PFSK-1 (cell line): ENCODE results near the gene GREM2.

ENCODE experiments used
- FOXP2 ChIP-seq: optimal IDR thresholded peaks from 2 replicates; pipeline ENCODE3; 2011; ENCODE audit warnings: borderline replicate concordance, control low read depth, inconsistent platforms; ENCODE audit not compliant: insufficient read depth; ENCODE audit errors: extremely low read length, extremely low read depth
- POLR2AphosphoS5 ChIP-seq: IDR thresholded peaks from 2 replicates; pipeline ENCODE4 v1.6.1; 2012; ENCODE audit warnings: low read depth, mild to moderate bottlenecking, control low read depth, low read length, moderate library complexity
- SIN3A ChIP-seq: IDR thresholded peaks from 2 replicates; pipeline ENCODE4 v1.6.1; 2012; ENCODE audit warnings: mild to moderate bottlenecking, low read length, moderate library complexity, borderline replicate concordance; ENCODE audit not compliant: insufficient read depth
- TAF1 ChIP-seq: IDR thresholded peaks from 2 replicates; pipeline ENCODE4 v1.6.1; 2012; ENCODE audit warnings: low read length, control low read depth, borderline replicate concordance; ENCODE audit not compliant: insufficient read depth
- TF ChIP-seq, protein P1 (sequence below), 2 experiments: IDR thresholded peaks; 2 replicates each; pipeline versions ENCODE4 v1.6.1 to v1.8.0; 2011 to 2012; ENCODE audit warnings: low read depth in 2 of 2, low read length in 2 of 2, control low read depth in 1 of 2, inconsistent platforms in 1 of 2, mild to moderate bottlenecking in 1 of 2, moderate library complexity in 1 of 2; ENCODE audit not compliant: insufficient read depth in 1 of 2

DNA sequence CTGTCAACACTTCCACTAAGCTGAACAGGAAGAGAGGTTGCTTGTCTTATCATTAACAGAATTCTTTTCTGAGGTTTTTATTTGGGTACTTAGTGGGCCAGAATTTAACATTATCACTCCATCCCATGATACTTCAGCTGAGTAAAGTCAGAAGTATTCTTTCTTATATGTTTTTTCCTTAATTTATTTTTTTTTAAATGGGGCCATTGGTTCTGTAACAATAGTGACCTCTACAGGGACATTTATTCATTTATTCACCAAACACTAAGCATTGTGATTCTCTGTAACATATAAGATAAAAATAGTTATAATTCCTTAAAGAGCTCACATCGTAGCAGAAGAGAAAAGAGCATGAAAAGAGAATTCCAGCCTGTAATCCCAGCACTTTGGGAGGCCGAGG is 9.8 kb downstream of the GREM2 start:
- TF ChIP-seq POLR2AphosphoS5 (no peak), TAF1 (no peak), SIN3A (no peak), FOXP2 (no peak)
- TF ChIP-seq, protein P1, sequence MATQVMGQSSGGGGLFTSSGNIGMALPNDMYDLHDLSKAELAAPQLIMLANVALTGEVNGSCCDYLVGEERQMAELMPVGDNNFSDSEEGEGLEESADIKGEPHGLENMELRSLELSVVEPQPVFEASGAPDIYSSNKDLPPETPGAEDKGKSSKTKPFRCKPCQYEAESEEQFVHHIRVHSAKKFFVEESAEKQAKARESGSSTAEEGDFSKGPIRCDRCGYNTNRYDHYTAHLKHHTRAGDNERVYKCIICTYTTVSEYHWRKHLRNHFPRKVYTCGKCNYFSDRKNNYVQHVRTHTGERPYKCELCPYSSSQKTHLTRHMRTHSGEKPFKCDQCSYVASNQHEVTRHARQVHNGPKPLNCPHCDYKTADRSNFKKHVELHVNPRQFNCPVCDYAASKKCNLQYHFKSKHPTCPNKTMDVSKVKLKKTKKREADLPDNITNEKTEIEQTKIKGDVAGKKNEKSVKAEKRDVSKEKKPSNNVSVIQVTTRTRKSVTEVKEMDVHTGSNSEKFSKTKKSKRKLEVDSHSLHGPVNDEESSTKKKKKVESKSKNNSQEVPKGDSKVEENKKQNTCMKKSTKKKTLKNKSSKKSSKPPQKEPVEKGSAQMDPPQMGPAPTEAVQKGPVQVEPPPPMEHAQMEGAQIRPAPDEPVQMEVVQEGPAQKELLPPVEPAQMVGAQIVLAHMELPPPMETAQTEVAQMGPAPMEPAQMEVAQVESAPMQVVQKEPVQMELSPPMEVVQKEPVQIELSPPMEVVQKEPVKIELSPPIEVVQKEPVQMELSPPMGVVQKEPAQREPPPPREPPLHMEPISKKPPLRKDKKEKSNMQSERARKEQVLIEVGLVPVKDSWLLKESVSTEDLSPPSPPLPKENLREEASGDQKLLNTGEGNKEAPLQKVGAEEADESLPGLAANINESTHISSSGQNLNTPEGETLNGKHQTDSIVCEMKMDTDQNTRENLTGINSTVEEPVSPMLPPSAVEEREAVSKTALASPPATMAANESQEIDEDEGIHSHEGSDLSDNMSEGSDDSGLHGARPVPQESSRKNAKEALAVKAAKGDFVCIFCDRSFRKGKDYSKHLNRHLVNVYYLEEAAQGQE (IDR thresholded peaks at IDR 0.05; ENCODE audit: insufficient read depth in 1 of 2, low read depth in 2 of 2, low read length in 2 of 2): no peak
